DND-41 (cell line): ENCODE data around the gene DCAF15.

Experiments
- ATAC-seq: fragments of 200-7000 bp; cut with Tn5 transposase; 3 replicates; pipeline ENCODE4 v1.9.1; 2021; ENCODE audit warnings: low read depth; ENCODE audit not compliant: insufficient read depth
- DNase-seq: peaks from one replicate; pipeline ENCODE4 v3.0.0-alpha.2; 2020
- H2AFZ ChIP-seq: 2 replicates; pipeline ENCODE4 v1.6.0; 2012; ENCODE audit warnings: low read depth, low read length
- H3K27ac ChIP-seq: 2 replicates; pipeline ENCODE4 v1.5.1; 2012; ENCODE audit warnings: low read length, inconsistent platforms
- H3K27me3 ChIP-seq: fragments of 200-600 bp; sonication (generic); 2 replicates; pipeline ENCODE4 v1.6.0; 2012; ENCODE audit warnings: low read length, mild to moderate bottlenecking, inconsistent platforms; ENCODE audit not compliant: insufficient read depth, poor library complexity
- H3K36me3 ChIP-seq: 2 replicates; pipeline ENCODE4 v1.5.1; 2012; ENCODE audit warnings: low read length, inconsistent platforms; ENCODE audit not compliant: insufficient read depth
- H3K4me1 ChIP-seq: 2 replicates; pipeline ENCODE4 v1.5.1; 2012; ENCODE audit warnings: mild to moderate bottlenecking, low read length; ENCODE audit not compliant: insufficient read depth
- H3K4me2 ChIP-seq: 2 replicates; pipeline ENCODE4 v1.6.0; 2012; ENCODE audit warnings: mild to moderate bottlenecking, moderate library complexity, low read length, inconsistent platforms; ENCODE audit not compliant: insufficient read depth
- H3K4me3 ChIP-seq, 2 experiments: fragments of 200-600 bp in 1 of 2; shearing (Covaris generic) in 1 of 2; 2 replicates each; pipeline ENCODE4 v1.5.1; 2012 to 2016; ENCODE audit warnings: inconsistent platforms in 2 of 2, low read length in 2 of 2, mild to moderate bottlenecking in 2 of 2, low read depth in 1 of 2, moderate library complexity in 1 of 2
- H3K79me2 ChIP-seq: 2 replicates; pipeline ENCODE4 v1.6.0; 2012; ENCODE audit warnings: low read length, inconsistent platforms; ENCODE audit not compliant: insufficient read depth
- H3K9ac ChIP-seq: 2 replicates; pipeline ENCODE4 v1.6.0; 2012; ENCODE audit warnings: low read depth, mild to moderate bottlenecking, inconsistent platforms, low read length, moderate library complexity
- H3K9me3 ChIP-seq: 2 replicates; pipeline ENCODE4 v1.5.1; 2012; ENCODE audit warnings: low read length, moderate library complexity, mild to moderate bottlenecking, inconsistent platforms; ENCODE audit not compliant: insufficient read depth, severe bottlenecking
- H4K20me1 ChIP-seq: 2 replicates; pipeline ENCODE4 v1.6.0; 2012; ENCODE audit warnings: low read length; ENCODE audit not compliant: insufficient read depth
- CTCF ChIP-seq: IDR thresholded peaks from 2 replicates; pipeline ENCODE4 v1.5.1; 2012; ENCODE audit warnings: borderline replicate concordance, low read length, moderate library complexity, mild to moderate bottlenecking; ENCODE audit not compliant: poor library complexity, severe bottlenecking; ENCODE audit errors: extremely low read depth
- EZH2 ChIP-seq: IDR thresholded peaks from 3 replicates; pipeline ENCODE4 v1.6.1; 2012; ENCODE audit warnings: borderline replicate concordance, low read depth, mild to moderate bottlenecking, moderate library complexity, low read length, inconsistent platforms; ENCODE audit not compliant: severe bottlenecking

Gene DCAF15

GRCh38 chr19:13951799-13952153, 533 bp upstream of the DCAF15 start:
- H3K9me3 ChIP-seq: no peaks in the 10 kb centered on the region
- ATAC-seq (peak; percentile 6), DNase-seq (no peak)
- H3K36me3 ChIP-seq: peaks cover 36% of the 10 kb centered on the region
- peak overlapping the region; percentile 23 to 68; a peak in 3 of 4 replicates for H3K4me3 ChIP-seq
- H4K20me1 ChIP-seq: peaks cover 28% of the 10 kb centered on the region
- no peak for TF ChIP-seq EZH2
- TF ChIP-seq CTCF: no peak
- peak overlapping the region; percentile 99 for H3K4me2 ChIP-seq
- peak overlapping the region; percentile 83 for H2AFZ ChIP-seq
- H3K79me2 ChIP-seq: peaks cover 33% of the 10 kb centered on the region
- peaks cover 23% of the 10 kb centered on the region for H3K4me1 ChIP-seq
- H3K27ac ChIP-seq: no peak overlapping the region
- no peaks in the 10 kb centered on the region for H3K27me3 ChIP-seq
- H3K9ac ChIP-seq: peak overlapping the region; percentile 36

GRCh38 chr19:13952931-13953531, 722 bp downstream of the DCAF15 start:
- Histone ChIP-seq H3K9ac (peak overlapping the region; percentile 77), H3K4me1 (peaks cover 23% of the 10 kb centered on the region), H3K36me3 (peaks cover 48% of the 10 kb centered on the region), H3K9me3 (no peaks in the 10 kb centered on the region), H4K20me1 (peaks cover 31% of the 10 kb centered on the region), H3K27me3 (no peaks in the 10 kb centered on the region), H3K4me2 (peak overlapping the region; percentile 99), H3K79me2 (peaks cover 33% of the 10 kb centered on the region), H2AFZ (peak overlapping the region; percentile 50), H3K4me3 (peak overlapping the region; percentile 70 to 83; a peak in 3 of 4 replicates), H3K27ac (peak overlapping the region; percentile 92)
- TF ChIP-seq CTCF: no peak
- TF ChIP-seq EZH2: no peak
- DNase-seq (no peak), ATAC-seq (no peak; the same call in 2 of the 3 replicates)

DNA sequence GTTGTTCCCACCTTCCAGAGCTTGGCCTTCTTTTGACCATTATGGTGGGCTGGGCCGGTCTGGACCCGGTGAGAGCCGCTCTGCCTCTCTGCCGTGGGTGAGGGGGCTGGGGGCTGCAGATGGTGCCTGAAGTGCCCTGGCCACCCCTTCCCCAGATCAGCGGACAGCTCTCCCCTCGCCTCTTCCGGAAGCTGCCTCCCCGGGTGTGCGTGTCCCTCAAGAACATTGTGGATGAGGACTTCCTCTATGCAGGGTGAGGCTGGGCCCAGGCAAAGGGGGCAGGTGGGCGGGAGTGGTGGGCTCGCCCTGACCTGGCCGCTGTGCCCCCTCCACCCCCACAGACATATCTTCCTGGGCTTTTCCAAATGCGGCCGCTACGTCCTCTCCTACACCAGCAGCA, 1.9 kb downstream of the DCAF15 start:
- peak overlapping the region; percentile 77; the same call in 1 of the 2 replicates for H3K9ac ChIP-seq
- H3K4me1 ChIP-seq: peaks cover 23% of the 10 kb centered on the region
- ATAC-seq: no peak
- H3K4me3 ChIP-seq: peak overlapping the region in 1 of 2 experiments; percentile 83; a peak in 2 of 4 replicates
- H3K36me3 ChIP-seq: peaks cover 60% of the 10 kb centered on the region
- peaks cover 33% of the 10 kb centered on the region for H3K79me2 ChIP-seq
- peak overlapping the region; percentile 99 for H3K4me2 ChIP-seq
- no peaks in the 10 kb centered on the region for H3K9me3 ChIP-seq
- H3K27ac ChIP-seq: peak overlapping the region; percentile 92
- no peak overlapping the region for H2AFZ ChIP-seq
- DNase-seq: no peak
- peaks cover 37% of the 10 kb centered on the region for H4K20me1 ChIP-seq
- no peak for TF ChIP-seq CTCF
- no peak for TF ChIP-seq EZH2
- H3K27me3 ChIP-seq: no peaks in the 10 kb centered on the region
